Karpas-422 (cell line): ENCODE results near the gene PQBP1. TPM values are rescaled to one million over a fixed set of nuclear protein-coding genes. Genes with fewer than 3 reads are reported as not detected.

Source experiments
- total RNA-seq: library from RNA; depleted of rRNA; stranded (reverse); fragments of >200 nt; shearing (Covaris generic); gene quantifications from 2 replicates; pipeline ENCODE4 v1.2.3, GENCODE V29; 2014; ENCODE audit warnings: low replicate concordance; rRNA removed

The PQBP1 gene
- total RNA-seq, 1 experiment from 2014 or later, result 40.3 TPM

Other genes with a start within 250 kb of the PQBP1 start
- 63.4 and 83.6 TPM in 2 replicates for gene WAS, start 214.1 kb upstream of the PQBP1 start, total RNA-seq
- 9.5 and 12.2 TPM in 2 replicates for gene SUV39H1, start 201.2 kb upstream of the PQBP1 start, total RNA-seq
- gene GLOD5, start 136.2 kb upstream of the PQBP1 start, total RNA-seq, result not detected in 2 replicates
- gene GATA1, start 111.3 kb upstream of the PQBP1 start, total RNA-seq, result not detected in 2 replicates
- gene HDAC6, start 95.9 kb upstream of the PQBP1 start, total RNA-seq, result 25.1 and 38.7 TPM in 2 replicates
- gene ERAS, start 71.4 kb upstream of the PQBP1 start, total RNA-seq, result not detected in 2 replicates
- gene PCSK1N, start 62.3 kb upstream of the PQBP1 start, total RNA-seq, result not detected in 2 replicates
- gene TIMM17B, start 162 bp upstream of the PQBP1 start, total RNA-seq, result 84.5 and 108 TPM in 2 replicates
- gene SLC35A2, start 13.7 kb downstream of the PQBP1 start, total RNA-seq, result 12.7 and 15.1 TPM in 2 replicates
- 23.1 and 33.8 TPM in 2 replicates for gene PIM2, start 21.1 kb downstream of the PQBP1 start, total RNA-seq
- 36.2 and 57.4 TPM in 2 replicates for gene OTUD5, start 59.7 kb downstream of the PQBP1 start, total RNA-seq
- 2.2 and 2.6 TPM in 2 replicates for gene KCND1, start 73.9 kb downstream of the PQBP1 start, total RNA-seq
- gene GRIPAP1, start 104.3 kb downstream of the PQBP1 start, total RNA-seq, result 18.0 and 37.6 TPM in 2 replicates
- 4.4 and 11.8 TPM in 2 replicates for gene TFE3, start 145.4 kb downstream of the PQBP1 start, total RNA-seq
- not detected in 2 replicates for gene CCDC120, start 161.1 kb downstream of the PQBP1 start, total RNA-seq
- gene PRAF2, start 176.1 kb downstream of the PQBP1 start, total RNA-seq, result 0.34 and 2.5 TPM in 2 replicates
- gene WDR45, start 182.0 kb downstream of the PQBP1 start, total RNA-seq, result 80.3 and 115 TPM in 2 replicates
- gene GPKOW, start 225.8 kb downstream of the PQBP1 start, total RNA-seq, result 8.2 and 20.7 TPM in 2 replicates